ENCODE data around the gene BYSL. TPM values are rescaled to one million over a fixed set of nuclear protein-coding genes. Genes with fewer than 3 reads are reported as not detected.

The BYSL gene
- total and polyA plus RNA-seq, 10 of the 15 experiments (the other 5 are each of a cell fraction or from before 2014, with no cell fraction given), result 12.6 to 51.1 (median 33.0) TPM

GRCh38 chr6:41920921-41921711 lies at the start of gene BYSL, which contains the start of gene MED20 (continued):
- peak in 1 of 2 experiments; percentile 87; a peak in 2 of 3 replicates for TF ChIP-seq EGR1 (IDR thresholded peaks at IDR 0.05; ENCODE audit: borderline replicate concordance in 1 of 2, low read depth in 2 of 2, low read length in 2 of 2)
- TF ChIP-seq NBN (IDR thresholded peaks at IDR 0.05), result peak; percentile 99
- peak; percentile 79 for TF ChIP-seq SKIL (IDR thresholded peaks at IDR 0.05; ENCODE audit: low read depth, poor library complexity, severe bottlenecking)
- TF ChIP-seq ZZZ3 (IDR thresholded peaks at IDR 0.05; ENCODE audit: control insufficient read depth, insufficient read length, low read depth), result no peak
- peak in 1 of 2 experiments; percentile 36; a peak in 1 of 4 replicates for TF ChIP-seq ETV6 (conservative IDR thresholded peaks at IDR 0.05 in 1 of 2, IDR thresholded peaks at IDR 0.05 in 1 of 2; ENCODE audit: borderline replicate concordance in 1 of 2, low read depth in 1 of 2)
- TF ChIP-seq IRF3 (IDR thresholded peaks at IDR 0.05), result no peak; the same call in 1 of the 2 replicates
- peak; percentile 60; the same call in 1 of the 2 replicates for TF ChIP-seq ZBED1 (IDR thresholded peaks at IDR 0.05; ENCODE audit: borderline replicate concordance)
- TF ChIP-seq SREBF1 (IDR thresholded peaks at IDR 0.05; ENCODE audit: low read length), result no peak
- TF ChIP-seq EP300 (IDR thresholded peaks at IDR 0.05; ENCODE audit: borderline replicate concordance in 1 of 2, control insufficient read depth in 1 of 2, low read depth in 2 of 2, low read length in 2 of 2), result 0 out of 4 replicates have a peak, but pooled peaks have one; percentile 35 to 57
- TF ChIP-seq NR2F1 (conservative IDR thresholded peaks at IDR 0.05), result no peak
- no peak for TF ChIP-seq REST (IDR thresholded peaks at IDR 0.05; ENCODE audit: low read depth, low read length)
- peak; percentile 81 for TF ChIP-seq POLR2A (IDR thresholded peaks at IDR 0.05; ENCODE audit: low read depth, low read length)
- peak; percentile 31; the same call in 1 of the 2 replicates for TF ChIP-seq TCF12 (IDR thresholded peaks at IDR 0.05; ENCODE audit: low read depth, low read length)
- peak; percentile 76 for TF ChIP-seq NRF1 (conservative IDR thresholded peaks at IDR 0.05; ENCODE audit: low read depth, low read length)
- no peak for TF ChIP-seq NFYA (IDR thresholded peaks at IDR 0.05; ENCODE audit: borderline replicate concordance, low read depth, low read length)
- peak; percentile 43; the same call in 1 of the 2 replicates for TF ChIP-seq IRF4 (IDR thresholded peaks at IDR 0.05; ENCODE audit: low read depth, low read length)
- no peak for TF ChIP-seq CEBPZ (IDR thresholded peaks at IDR 0.05; ENCODE audit: low read depth, low read length)
- TF ChIP-seq BHLHE40 (IDR thresholded peaks at IDR 0.05; ENCODE audit: borderline replicate concordance in 1 of 2, low read depth in 2 of 2, low read length in 1 of 2), result peak; percentile 86 to 91

All from GM12878 (cell line).